ENCODE results near the gene SPSB1. TPM values are rescaled to one million over a fixed set of nuclear protein-coding genes. Genes with fewer than 3 reads are reported as not detected.
A peak's percentile ranks its signal among the peaks of the same experiment; 100 is the strongest.

The SPSB1 gene
- total and polyA plus RNA-seq, 7 experiments from 2014 or later, result 1.4 to 10.3 (median 1.9) TPM

GRCh38 chr1:9246215-9246614 is 46.5 kb upstream of the SPSB1 start:
- H3K27me3 ChIP-seq (ENCODE audit: control insufficient read depth in 2 of 2, insufficient read depth in 2 of 2, low read length in 2 of 2), result no peaks in the 10 kb centered on the region
- H3K4me3 ChIP-seq (ENCODE audit: low read length), result no peak overlapping the region
- no peak overlapping the region for H3K27ac ChIP-seq (ENCODE audit: low read depth, low read length)
- ATAC-seq (no peak), DNase-seq (no peak)
- Mint-ChIP-seq H3K4me3 (peak overlapping the region in 1 of 10 donors; percentile 9), H3K4me1 (peaks cover 18 to 49% (median 24%) of the 10 kb centered on the region in 7 donors), H3K27me3 (no peaks in the 10 kb centered on the region), H3K9me3 (no peaks in the 10 kb centered on the region), H3K27ac (peak overlapping the region in 1 of 9 donors; percentile 42), H3K36me3 (peaks cover 0 to 27% (median 0%) of the 10 kb centered on the region in 5 donors)
- POLR2A ChIA-PET, result no interaction called here
- intact Hi-C loops (cut with micrococcal nuclease), result no loop called here
- H3K36me3 ChIP-seq (ENCODE audit: control insufficient read depth in 2 of 3, insufficient read depth in 3 of 3, low read length in 3 of 3), result peaks cover 0 to 36% (median 0%) of the 10 kb centered on the region in 3 experiments
- H3K4me1 ChIP-seq (ENCODE audit: control insufficient read depth in 2 of 2, insufficient read depth in 2 of 2, low read length in 2 of 2), result peaks cover 0 to 8% of the 10 kb centered on the region in 2 donors
- no peaks in the 10 kb centered on the region for H3K9me3 ChIP-seq (ENCODE audit: control insufficient read depth in 2 of 3, low read length in 3 of 3)
- CTCF ChIA-PET, result interaction anchor here (1.0 kb wide), 1 partner anchor 43 kb away, joined by 3 read pairs; no protein-coding TSS in a partner anchor

GRCh38 chr1:9246841-9247785 is 45.6 kb upstream of the SPSB1 start:
- no peak for DNase-seq
- intact Hi-C loops (cut with micrococcal nuclease), result no loop called here
- Mint-ChIP-seq H3K4me1 (peaks cover 13 to 45% (median 21%) of the 10 kb centered on the region in 7 donors), H3K9me3 (no peaks in the 10 kb centered on the region), H3K27ac (peak overlapping the region in 2 of 9 donors; percentile 45 to 49), H3K27me3 (no peaks in the 10 kb centered on the region), H3K4me3 (no peak overlapping the region), H3K36me3 (peaks cover 0 to 26% (median 3%) of the 10 kb centered on the region in 5 donors)
- H3K4me3 ChIP-seq (ENCODE audit: low read length), result no peak overlapping the region
- POLR2A ChIA-PET, result no interaction called here
- no peak overlapping the region for H3K27ac ChIP-seq (ENCODE audit: low read depth, low read length)
- CTCF ChIA-PET, result no interaction called here
- no peak for ATAC-seq
- H3K36me3 ChIP-seq (ENCODE audit: control insufficient read depth in 2 of 3, insufficient read depth in 3 of 3, low read length in 3 of 3), result peaks cover 0 to 36% (median 0%) of the 10 kb centered on the region in 3 experiments
- no peaks in the 10 kb centered on the region for H3K27me3 ChIP-seq (ENCODE audit: control insufficient read depth in 2 of 2, insufficient read depth in 2 of 2, low read length in 2 of 2)
- no peaks in the 10 kb centered on the region for H3K9me3 ChIP-seq (ENCODE audit: control insufficient read depth in 2 of 3, low read length in 3 of 3)
- peaks cover 0 to 8% of the 10 kb centered on the region in 2 donors for H3K4me1 ChIP-seq (ENCODE audit: control insufficient read depth in 2 of 2, insufficient read depth in 2 of 2, low read length in 2 of 2)

- CTCF ChIA-PET, result no interaction called here
These were observed 44.8 kb upstream of the SPSB1 start for GRCh38 chr1:9247894-9248293.

GRCh38 chr1:9248341-9249262 is 44.1 kb upstream of the SPSB1 start:
- peaks cover 0 to 8% of the 10 kb centered on the region in 2 donors for H3K4me1 ChIP-seq (ENCODE audit: control insufficient read depth in 2 of 2, insufficient read depth in 2 of 2, low read length in 2 of 2)
- H3K4me3 ChIP-seq (ENCODE audit: low read length), result no peak overlapping the region
- H3K4me1 Mint-ChIP-seq, result peaks cover 9 to 32% (median 17%) of the 10 kb centered on the region in 7 donors
- no peaks in the 10 kb centered on the region for H3K9me3 ChIP-seq (ENCODE audit: control insufficient read depth in 2 of 3, low read length in 3 of 3)
- H3K27me3 Mint-ChIP-seq, result no peaks in the 10 kb centered on the region
- peaks cover 0 to 36% (median 0%) of the 10 kb centered on the region in 3 experiments for H3K36me3 ChIP-seq (ENCODE audit: control insufficient read depth in 2 of 3, insufficient read depth in 3 of 3, low read length in 3 of 3)
- H3K9me3 Mint-ChIP-seq, result no peaks in the 10 kb centered on the region
- H3K27me3 ChIP-seq (ENCODE audit: control insufficient read depth in 2 of 2, insufficient read depth in 2 of 2, low read length in 2 of 2), result no peaks in the 10 kb centered on the region
- H3K36me3 Mint-ChIP-seq, result peaks cover 0 to 27% (median 6%) of the 10 kb centered on the region in 5 donors
- intact Hi-C loops (cut with micrococcal nuclease), result no loop called here
- POLR2A ChIA-PET, result no interaction called here
- H3K27ac ChIP-seq (ENCODE audit: low read depth, low read length), result no peak overlapping the region
- H3K27ac Mint-ChIP-seq, result peak overlapping the region in 2 of 9 donors; percentile 56 to 72
- CTCF ChIA-PET, result interaction anchor here (1.3 kb wide), 1 partner anchor 46 kb away, joined by 3 read pairs; no protein-coding TSS in a partner anchor
- no peak for DNase-seq
- no peak for ATAC-seq
- no peak overlapping the region for H3K4me3 Mint-ChIP-seq

More at GRCh38 chr1:9247894-9248293, 44.8 kb upstream of the SPSB1 start:
- no peak overlapping the region for H3K4me3 Mint-ChIP-seq
- peaks cover 0 to 8% of the 10 kb centered on the region in 2 donors for H3K4me1 ChIP-seq (ENCODE audit: control insufficient read depth in 2 of 2, insufficient read depth in 2 of 2, low read length in 2 of 2)
- H3K9me3 ChIP-seq (ENCODE audit: control insufficient read depth in 2 of 3, low read length in 3 of 3), result no peaks in the 10 kb centered on the region
- H3K4me3 ChIP-seq (ENCODE audit: low read length), result no peak overlapping the region
- no peak overlapping the region for H3K27ac ChIP-seq (ENCODE audit: low read depth, low read length)
- ATAC-seq (no peak), DNase-seq (no peak)
- no peaks in the 10 kb centered on the region for H3K27me3 Mint-ChIP-seq
- H3K4me1 Mint-ChIP-seq, result peaks cover 13 to 39% (median 16%) of the 10 kb centered on the region in 7 donors
- no peak overlapping the region for H3K27ac Mint-ChIP-seq
- no peaks in the 10 kb centered on the region for H3K9me3 Mint-ChIP-seq
- intact Hi-C loops (cut with micrococcal nuclease), result no loop called here
- POLR2A ChIA-PET, result no interaction called here
- H3K27me3 ChIP-seq (ENCODE audit: control insufficient read depth in 2 of 2, insufficient read depth in 2 of 2, low read length in 2 of 2), result no peaks in the 10 kb centered on the region
- peaks cover 0 to 36% (median 0%) of the 10 kb centered on the region in 3 experiments for H3K36me3 ChIP-seq (ENCODE audit: control insufficient read depth in 2 of 3, insufficient read depth in 3 of 3, low read length in 3 of 3)
- peaks cover 0 to 24% (median 5%) of the 10 kb centered on the region in 5 donors for H3K36me3 Mint-ChIP-seq

GRCh38 chr1:9249263-9249533 is 43.5 kb upstream of the SPSB1 start:
- peak overlapping the region in 2 of 9 donors; percentile 56 to 72 for H3K27ac Mint-ChIP-seq
- intact Hi-C loops (cut with micrococcal nuclease), result no loop called here
- H3K36me3 Mint-ChIP-seq, result peaks cover 0 to 29% (median 6%) of the 10 kb centered on the region in 5 donors
- no peak overlapping the region for H3K4me3 Mint-ChIP-seq
- DNase-seq (no peak), ATAC-seq (no peak)
- H3K4me1 Mint-ChIP-seq, result peaks cover 11 to 33% (median 19%) of the 10 kb centered on the region in 7 donors
- no peaks in the 10 kb centered on the region for H3K9me3 Mint-ChIP-seq
- CTCF ChIA-PET, result interaction anchor here (1.3 kb wide), 1 partner anchor 47 kb away, joined by 3 read pairs; no protein-coding TSS in a partner anchor
- POLR2A ChIA-PET, result no interaction called here
- Histone ChIP-seq H3K27ac (ENCODE audit: low read depth, low read length) (no peak overlapping the region), H3K4me3 (ENCODE audit: low read length) (no peak overlapping the region), H3K9me3 (ENCODE audit: control insufficient read depth in 2 of 3, low read length in 3 of 3) (no peaks in the 10 kb centered on the region), H3K4me1 (ENCODE audit: control insufficient read depth in 2 of 2, insufficient read depth in 2 of 2, low read length in 2 of 2) (peaks cover 0 to 7% of the 10 kb centered on the region in 2 donors), H3K27me3 (ENCODE audit: control insufficient read depth in 2 of 2, insufficient read depth in 2 of 2, low read length in 2 of 2) (no peaks in the 10 kb centered on the region), H3K36me3 (ENCODE audit: control insufficient read depth in 2 of 3, insufficient read depth in 3 of 3, low read length in 3 of 3) (peaks cover 0 to 36% (median 0%) of the 10 kb centered on the region in 3 experiments)
- no peaks in the 10 kb centered on the region for H3K27me3 Mint-ChIP-seq
